ENCODE data around the gene ZNF532. TPM values are rescaled to one million over a fixed set of nuclear protein-coding genes. Genes with fewer than 3 reads are reported as not detected.

The ZNF532 gene
- polyA plus RNA-seq, 3 donors, result 0.76 to 18.5 (median 1.7) TPM

DNA sequence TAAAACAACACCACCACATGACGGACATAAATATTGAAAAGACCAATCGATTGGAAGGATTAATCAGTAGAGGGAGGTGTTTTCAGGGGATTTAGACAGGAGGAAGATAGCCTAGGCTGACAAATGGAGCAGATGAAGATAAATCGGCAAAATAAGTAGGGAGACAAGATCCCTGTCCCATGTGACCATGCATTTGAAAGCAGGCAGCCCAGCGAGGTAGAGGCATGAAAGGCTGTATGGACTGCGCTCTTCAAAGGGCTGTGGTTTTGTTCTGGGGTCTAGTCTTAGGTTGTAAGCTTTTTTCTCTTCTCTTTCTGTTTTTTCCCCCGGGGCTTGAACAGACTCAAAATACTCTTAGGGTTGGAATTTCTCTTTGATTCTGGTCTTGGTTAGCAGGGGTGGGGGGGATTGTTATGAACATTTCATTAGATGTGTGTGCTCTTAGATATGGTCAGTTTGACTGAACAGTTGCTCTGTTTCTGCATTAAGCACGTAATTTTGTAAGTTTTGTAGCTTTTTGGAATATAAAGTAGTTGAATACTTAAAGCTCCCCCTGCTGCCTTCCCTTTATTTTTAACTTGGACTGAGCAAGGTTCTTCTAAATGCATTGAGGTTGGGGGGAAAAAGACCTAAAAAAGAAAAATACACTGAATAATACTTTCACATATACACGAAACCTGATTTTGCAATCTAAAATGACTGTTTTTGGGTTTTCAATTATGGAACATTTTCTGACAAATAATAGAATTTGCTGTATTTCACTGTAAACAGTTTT lies 32.2 kb downstream of the ZNF532 start:
- no peak overlapping the region for H2AFZ ChIP-seq (ENCODE audit: insufficient read depth, low read depth, low read length, poor library complexity, severe bottlenecking)
- H3K27me3 Mint-ChIP-seq (ENCODE audit: low read depth in 3 of 3), result peaks cover 2 to 6% (median 3%) of the 10 kb centered on the region in 3 donors
- no peak overlapping the region for H3K4me3 Mint-ChIP-seq
- TF ChIP-seq, protein P1, sequence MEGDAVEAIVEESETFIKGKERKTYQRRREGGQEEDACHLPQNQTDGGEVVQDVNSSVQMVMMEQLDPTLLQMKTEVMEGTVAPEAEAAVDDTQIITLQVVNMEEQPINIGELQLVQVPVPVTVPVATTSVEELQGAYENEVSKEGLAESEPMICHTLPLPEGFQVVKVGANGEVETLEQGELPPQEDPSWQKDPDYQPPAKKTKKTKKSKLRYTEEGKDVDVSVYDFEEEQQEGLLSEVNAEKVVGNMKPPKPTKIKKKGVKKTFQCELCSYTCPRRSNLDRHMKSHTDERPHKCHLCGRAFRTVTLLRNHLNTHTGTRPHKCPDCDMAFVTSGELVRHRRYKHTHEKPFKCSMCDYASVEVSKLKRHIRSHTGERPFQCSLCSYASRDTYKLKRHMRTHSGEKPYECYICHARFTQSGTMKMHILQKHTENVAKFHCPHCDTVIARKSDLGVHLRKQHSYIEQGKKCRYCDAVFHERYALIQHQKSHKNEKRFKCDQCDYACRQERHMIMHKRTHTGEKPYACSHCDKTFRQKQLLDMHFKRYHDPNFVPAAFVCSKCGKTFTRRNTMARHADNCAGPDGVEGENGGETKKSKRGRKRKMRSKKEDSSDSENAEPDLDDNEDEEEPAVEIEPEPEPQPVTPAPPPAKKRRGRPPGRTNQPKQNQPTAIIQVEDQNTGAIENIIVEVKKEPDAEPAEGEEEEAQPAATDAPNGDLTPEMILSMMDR (IDR thresholded peaks at IDR 0.05), result no peak
- H3K4me2 ChIP-seq (replicated peaks; ENCODE audit: extremely low read depth, low read length, poor library complexity, severe bottlenecking), result no peak overlapping the region
- H4K20me1 ChIP-seq (ENCODE audit: insufficient read depth, low read length), result no peaks in the 10 kb centered on the region
- DNase-seq, result no peak
- H3K27ac ChIP-seq (ENCODE audit: low read depth in 1 of 2, low read length in 2 of 2), result no peak overlapping the region
- H3K36me3 ChIP-seq (replicated peaks in 1 of 2; ENCODE audit: control insufficient read depth in 1 of 2, insufficient read depth in 2 of 2, low read length in 2 of 2), result no peaks in the 10 kb centered on the region
- intact Hi-C loops (cut with micrococcal nuclease), result no loop called here
- no peaks in the 10 kb centered on the region for H3K9me3 ChIP-seq (replicated peaks in 1 of 2; ENCODE audit: control insufficient read depth in 1 of 2, insufficient read depth in 1 of 2, low read length in 2 of 2)
- H3K79me2 ChIP-seq (ENCODE audit: insufficient read depth, low read length), result no peaks in the 10 kb centered on the region
- peaks cover 8 to 15% of the 10 kb centered on the region in 2 donors for H3K4me1 ChIP-seq (ENCODE audit: control insufficient read depth in 1 of 2, insufficient read depth in 2 of 2, low read length in 2 of 2)
- H3K4me1 Mint-ChIP-seq, result peaks cover 20% of the 10 kb centered on the region
- H3K27ac Mint-ChIP-seq, result no peak overlapping the region
- H3K9me3 Mint-ChIP-seq, result peaks cover 0 to 3% (median 0%) of the 10 kb centered on the region in 7 donors
- H3K27me3 ChIP-seq (ENCODE audit: control insufficient read depth in 2 of 2, insufficient read depth in 2 of 2, low read length in 2 of 2), result no peaks in the 10 kb centered on the region
- 100% methylated on average over 1 of the region's 8 CpGs for WGBS (ENCODE audit: insufficient coverage)
- no peak overlapping the region for H3K9ac ChIP-seq (ENCODE audit: insufficient read depth, low read length, poor library complexity, severe bottlenecking)
- peaks cover 2 to 18% of the 10 kb centered on the region in 2 donors for H3K36me3 Mint-ChIP-seq
- no peak overlapping the region for H3K4me3 ChIP-seq (replicated peaks in 1 of 3; ENCODE audit: low read depth in 2 of 3, low read length in 3 of 3)

DNA sequence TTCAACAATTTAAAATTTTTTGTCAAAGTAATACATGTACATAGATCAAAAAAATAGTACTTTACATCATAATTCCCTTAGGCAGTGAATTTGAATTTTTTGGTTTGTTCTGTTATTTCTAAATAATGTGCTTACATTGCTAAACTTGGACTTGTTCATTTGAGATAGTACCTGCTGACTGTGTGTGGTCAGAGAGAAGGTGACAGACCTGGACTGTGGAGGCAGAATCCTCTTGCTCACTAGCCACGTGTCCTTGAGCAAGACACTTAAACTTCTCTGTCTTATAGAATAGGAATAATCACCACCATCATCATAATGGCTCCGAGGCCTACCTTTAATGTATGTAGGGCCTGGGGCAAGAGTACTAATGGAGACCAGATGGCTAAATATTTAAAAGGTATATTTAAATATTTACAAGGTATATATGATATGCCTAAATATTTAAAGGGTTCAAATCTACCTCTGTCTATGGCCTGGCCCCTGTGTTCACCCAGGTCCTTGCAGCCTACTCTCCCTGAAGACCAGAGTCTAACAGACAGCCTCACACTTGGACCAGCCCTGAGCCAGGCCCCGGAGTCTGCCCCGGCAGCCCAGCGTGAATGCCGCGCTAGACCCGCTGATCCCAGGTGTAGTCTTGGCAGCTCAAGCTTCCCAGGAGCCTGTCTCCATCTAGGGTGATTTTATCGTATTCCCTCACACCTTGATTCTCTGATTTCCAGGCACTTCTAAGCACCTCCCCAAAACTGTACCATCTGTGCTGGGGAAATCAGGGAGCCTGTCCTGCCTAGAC lies 33.5 kb downstream of the ZNF532 start:
- H3K4me1 ChIP-seq (ENCODE audit: control insufficient read depth in 1 of 2, insufficient read depth in 2 of 2, low read length in 2 of 2), result peaks cover 11 to 14% of the 10 kb centered on the region in 2 donors
- H3K4me2 ChIP-seq (replicated peaks; ENCODE audit: extremely low read depth, low read length, poor library complexity, severe bottlenecking), result no peak overlapping the region
- intact Hi-C loops (cut with micrococcal nuclease), result no loop called here

More for the DNA sequence above, 33.5 kb downstream of the ZNF532 start:
- TF ChIP-seq, protein P1 (IDR thresholded peaks at IDR 0.05), result no peak
- H3K9me3 ChIP-seq (replicated peaks in 1 of 2; ENCODE audit: control insufficient read depth in 1 of 2, insufficient read depth in 1 of 2, low read length in 2 of 2), result no peaks in the 10 kb centered on the region
- Mint-ChIP-seq H3K4me1 (peaks cover 21% of the 10 kb centered on the region), H3K27me3 (ENCODE audit: low read depth in 3 of 3) (peaks cover 1 to 6% (median 2%) of the 10 kb centered on the region in 3 donors), H3K27ac (no peak overlapping the region), H3K9me3 (peaks cover 0 to 3% (median 0%) of the 10 kb centered on the region in 7 donors), H3K36me3 (peaks cover 2 to 16% of the 10 kb centered on the region in 2 donors), H3K4me3 (no peak overlapping the region)
- no peaks in the 10 kb centered on the region for H3K79me2 ChIP-seq (ENCODE audit: insufficient read depth, low read length)
- no peak for DNase-seq
- H3K27ac ChIP-seq (ENCODE audit: low read depth in 1 of 2, low read length in 2 of 2), result no peak overlapping the region
- H4K20me1 ChIP-seq (ENCODE audit: insufficient read depth, low read length), result no peaks in the 10 kb centered on the region
- H3K9ac ChIP-seq (ENCODE audit: insufficient read depth, low read length, poor library complexity, severe bottlenecking), result no peak overlapping the region
- H2AFZ ChIP-seq (ENCODE audit: insufficient read depth, low read depth, low read length, poor library complexity, severe bottlenecking), result no peak overlapping the region
- H3K27me3 ChIP-seq (ENCODE audit: control insufficient read depth in 2 of 2, insufficient read depth in 2 of 2, low read length in 2 of 2), result no peaks in the 10 kb centered on the region
- no peak overlapping the region for H3K4me3 ChIP-seq (replicated peaks in 1 of 3; ENCODE audit: low read depth in 2 of 3, low read length in 3 of 3)
- no peaks in the 10 kb centered on the region for H3K36me3 ChIP-seq (replicated peaks in 1 of 2; ENCODE audit: control insufficient read depth in 1 of 2, insufficient read depth in 2 of 2, low read length in 2 of 2)
- WGBS (ENCODE audit: insufficient coverage), result 98% methylated on average over 7 of the region's 9 CpGs

Measured in CD14-positive monocyte (primary cell).